GM13977 (cell line): Measurements from ENCODE around the gene PRELID2.

Experiments
- DNase-seq: peaks from one replicate; pipeline ENCODE4 v3.0.0; 2012; ENCODE audit warnings: low spot score
- CTCF ChIP-seq: IDR thresholded peaks from 2 replicates; pipeline ENCODE4 v1.5.1; 2012; ENCODE audit warnings: mild to moderate bottlenecking, control low read depth; ENCODE audit not compliant: insufficient read depth; ENCODE audit errors: extremely low read depth, missing control alignments
- in situ Hi-C: fragments of 300-500 bp; cut with MboI; formaldehyde crosslinking; loops from one replicate; pipeline ENCODE4 v1.12.0; 2022; ENCODE audit warnings: low sequenced_read_pairs, low pct_unique_long_range_greater_than_20kb, mixed read lengths, inconsistent platforms; ENCODE audit not compliant: unreplicated experiment

Gene PRELID2

GRCh38 chr5:145791866-145792265 is 43.3 kb downstream of the PRELID2 start:
- DNase-seq: no peak
- no peak for TF ChIP-seq CTCF
- in situ Hi-C loops: no loop called here

GRCh38 chr5:145787996-145788395 is 47.1 kb downstream of the PRELID2 start:
- in situ Hi-C loops: no loop called here
- no peak for TF ChIP-seq CTCF
- no peak for DNase-seq

GRCh38 chr5:145787507-145787906 is 47.6 kb downstream of the PRELID2 start:
- no peak for TF ChIP-seq CTCF
- in situ Hi-C loops: no loop called here
- DNase-seq: no peak

GRCh38 chr5:145787001-145787400 is 48.1 kb downstream of the PRELID2 start:
- in situ Hi-C loops: no loop called here
- no peak for DNase-seq
- no peak for TF ChIP-seq CTCF

GRCh38 chr5:145780982-145781381 is 54.2 kb downstream of the PRELID2 start:
- in situ Hi-C loops: no loop called here
- no peak for DNase-seq
- TF ChIP-seq CTCF: no peak

- in situ Hi-C loops: no loop called here
- DNase-seq: no peak
- TF ChIP-seq CTCF: no peak
Observed at GRCh38 chr5:145778144-145778900, 56.8 kb downstream of the PRELID2 start.

GRCh38 chr5:145777445-145778063 is 57.6 kb downstream of the PRELID2 start:
- no peak for TF ChIP-seq CTCF
- in situ Hi-C loops: no loop called here
- DNase-seq: no peak
